HEK293 (cell line): ENCODE results near the gene CYB5B.

Experiments used
- CTCF ChIA-PET: fragments of 350-600 bp; formaldehyde crosslinking; extraction: SDS; loops from one replicate; lab custom pipeline; 2021; ENCODE audit warnings: antibody characterized with exemption; lab: Yijun Ruan, JAX
- POLR2A ChIA-PET: fragments of 300-600 bp; formaldehyde crosslinking; extraction: SDS; loops from one replicate; lab custom pipeline; 2020; ENCODE audit warnings: antibody characterized with exemption, inconsistent platforms; lab: Yijun Ruan, JAX
- H3K27ac ChIP-seq: fragments of 200-500 bp; sonication (Bioruptor generic); 2 replicates; pipeline ENCODE4 v1.5.1; 2014; ENCODE audit warnings: low read depth, low read length, control low read depth, inconsistent platforms; ENCODE audit errors: extremely low read depth
- H3K36me3 ChIP-seq, 2 experiments: fragments of 200-500 bp in 1 of 2; sonication (Bioruptor generic) in 1 of 2; 1 replicate in 1 of 2; 2 replicates in 1 of 2; pipeline ENCODE4 v1.5.1; 2014 to 2017; ENCODE audit warnings: inconsistent platforms in 2 of 2, low read length in 2 of 2; ENCODE audit not compliant: control insufficient read depth in 2 of 2, insufficient read depth in 1 of 2
- H3K4me1 ChIP-seq: fragments of 200-500 bp; sonication (Bioruptor generic); 2 replicates; pipeline ENCODE4 v1.5.1; 2014; ENCODE audit warnings: mild to moderate bottlenecking, low read length, inconsistent platforms; ENCODE audit not compliant: control insufficient read depth, insufficient read depth
- H3K4me3 ChIP-seq: 2 replicates; pipeline ENCODE4 v1.5.1; 2011; ENCODE audit warnings: low read depth, mild to moderate bottlenecking, control low read depth, low read length, moderate library complexity
- H3K9me3 ChIP-seq: fragments of 200-500 bp; sonication (Bioruptor generic); 2 replicates; pipeline ENCODE4 v1.5.1; 2014; ENCODE audit warnings: low read depth, low read length, inconsistent platforms; ENCODE audit not compliant: control insufficient read depth, insufficient read depth
- BCL11A ChIP-seq: fragments of 450-650 bp; formaldehyde crosslinking; IDR thresholded peaks from 2 replicates; pipeline ENCODE4 v1.5.1; 2016; ENCODE audit warnings: low read depth, missing biosample characterization, missing genetic modification characterization
- HIC1 ChIP-seq: fragments of 450-650 bp; formaldehyde crosslinking; IDR thresholded peaks from 2 replicates; pipeline ENCODE4 v1.5.1; 2016; ENCODE audit warnings: missing biosample characterization, missing genetic modification characterization
- HOXC10 ChIP-seq: sonication (generic); formaldehyde crosslinking; IDR thresholded peaks from 2 replicates; pipeline ENCODE4 v1.8.1; 2023; ENCODE audit warnings: mild to moderate bottlenecking, missing genetic modification reagents
- OSR2 ChIP-seq: fragments of 450-650 bp; formaldehyde crosslinking; IDR thresholded peaks from 2 replicates; pipeline ENCODE4 v1.5.1; 2016; ENCODE audit warnings: missing biosample characterization, missing genetic modification characterization
- REPIN1 ChIP-seq: fragments of 450-650 bp; formaldehyde crosslinking; IDR thresholded peaks from 2 replicates; pipeline ENCODE4 v1.5.1; 2017; ENCODE audit warnings: missing biosample characterization, missing genetic modification characterization, low read depth
- SP7 ChIP-seq: fragments of 450-650 bp; formaldehyde crosslinking; IDR thresholded peaks from 2 replicates; pipeline ENCODE4 v1.5.1; 2016; ENCODE audit warnings: missing biosample characterization, missing genetic modification characterization
- ZBTB11 ChIP-seq: fragments of 450-650 bp; formaldehyde crosslinking; conservative IDR thresholded peaks from 2 replicates; pipeline ENCODE4 v1.5.1; 2016; ENCODE audit warnings: low read depth, missing biosample characterization, missing genetic modification characterization
- ZBTB26 ChIP-seq: fragments of 450-650 bp; formaldehyde crosslinking; optimal IDR thresholded peaks from 2 replicates; pipeline ENCODE3; 2016; ENCODE audit warnings: missing biosample characterization, mild to moderate bottlenecking, missing genetic modification characterization
- ZBTB48 ChIP-seq: fragments of 450-650 bp; formaldehyde crosslinking; IDR thresholded peaks from 2 replicates; pipeline ENCODE4 v1.5.1; 2016; ENCODE audit warnings: missing biosample characterization, missing genetic modification characterization
- ZFP41 ChIP-seq: fragments of 450-650 bp; formaldehyde crosslinking; IDR thresholded peaks from 2 replicates; pipeline ENCODE4 v1.5.1; 2016; ENCODE audit warnings: missing biosample characterization, missing genetic modification characterization, borderline replicate concordance
- ZNF140 ChIP-seq: fragments of 450-650 bp; formaldehyde crosslinking; IDR thresholded peaks from 2 replicates; pipeline ENCODE4 v1.5.1; 2016; ENCODE audit warnings: missing biosample characterization, missing genetic modification characterization
- ZNF311 ChIP-seq: fragments of 450-650 bp; formaldehyde crosslinking; IDR thresholded peaks from 2 replicates; pipeline ENCODE4 v1.5.1; 2017; ENCODE audit warnings: missing biosample characterization, missing genetic modification characterization, borderline replicate concordance
- ZNF394 ChIP-seq: fragments of 450-650 bp; formaldehyde crosslinking; IDR thresholded peaks from 2 replicates; pipeline ENCODE4 v1.5.1; 2016; ENCODE audit warnings: missing biosample characterization, missing genetic modification characterization, mild to moderate bottlenecking, moderate library complexity, borderline replicate concordance
- ZNF433 ChIP-seq: fragments of 450-650 bp; formaldehyde crosslinking; IDR thresholded peaks from 2 replicates; pipeline ENCODE4 v1.5.1; 2016; ENCODE audit warnings: missing biosample characterization, missing genetic modification characterization, low read depth
- ZNF48 ChIP-seq: fragments of 450-650 bp; formaldehyde crosslinking; IDR thresholded peaks from 2 replicates; pipeline ENCODE4 v1.5.1; 2016; ENCODE audit warnings: missing biosample characterization, missing genetic modification characterization
- ZNF548 ChIP-seq: fragments of 450-650 bp; formaldehyde crosslinking; IDR thresholded peaks from 2 replicates; pipeline ENCODE4 v1.5.1; 2016; ENCODE audit warnings: missing biosample characterization, missing genetic modification characterization
- ZNF654 ChIP-seq: fragments of 450-650 bp; formaldehyde crosslinking; IDR thresholded peaks from 2 replicates; pipeline ENCODE4 v1.5.1; 2016; ENCODE audit warnings: low read depth, missing biosample characterization, missing genetic modification characterization
- TF ChIP-seq, protein P1 (sequence below): fragments of 450-650 bp; formaldehyde crosslinking; IDR thresholded peaks from 2 replicates; pipeline ENCODE4 v1.5.1; 2016; ENCODE audit warnings: missing biosample characterization, missing genetic modification characterization
- TF ChIP-seq, protein P2 (sequence below): fragments of 450-650 bp; formaldehyde crosslinking; IDR thresholded peaks from 2 replicates; pipeline ENCODE4 v1.5.1; 2017; ENCODE audit warnings: missing biosample characterization, mild to moderate bottlenecking, missing genetic modification characterization, moderate library complexity
- TF ChIP-seq, protein P3 (sequence below): fragments of 450-650 bp; formaldehyde crosslinking; IDR thresholded peaks from 2 replicates; pipeline ENCODE4 v1.5.1; 2016; ENCODE audit warnings: missing biosample characterization, missing genetic modification characterization

The CYB5B gene

DNA sequence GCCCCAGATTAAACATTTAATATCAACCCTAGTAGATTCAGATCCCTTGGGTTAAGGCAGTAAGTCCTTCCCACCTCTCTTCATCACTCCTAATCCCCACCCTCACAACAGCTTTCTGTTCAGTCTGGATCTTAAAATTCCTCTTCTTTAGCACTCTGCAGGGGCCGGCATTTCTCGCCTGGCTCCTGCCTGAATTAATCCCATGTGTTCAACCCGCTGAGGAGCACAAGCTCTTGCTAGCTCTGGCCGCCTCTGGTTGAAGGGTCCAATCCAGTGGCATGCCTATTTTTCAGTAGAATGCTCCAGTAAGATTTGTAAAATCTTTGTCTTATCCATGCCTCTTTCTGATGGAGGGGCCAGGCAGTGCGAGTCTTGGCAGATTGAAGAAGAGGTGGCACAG is 59.2 kb downstream of the CYB5B start:
- H3K27ac ChIP-seq, result no peak overlapping the region
- POLR2A ChIA-PET, result no interaction called here
- no peaks in the 10 kb centered on the region for H3K9me3 ChIP-seq
- 0 out of 2 replicates have a peak, but pooled peaks cover 3% of the 10 kb centered on the region for H3K4me1 ChIP-seq
- CTCF ChIA-PET, result no interaction called here
- H3K36me3 ChIP-seq, result no peaks in the 10 kb centered on the region
- no peak for TF ChIP-seq ZNF140 (tag by site-specific recombination)
- no peak for TF ChIP-seq ZBTB11
- TF ChIP-seq OSR2 (tag by site-specific recombination), result no peak
- TF ChIP-seq, protein P1, sequence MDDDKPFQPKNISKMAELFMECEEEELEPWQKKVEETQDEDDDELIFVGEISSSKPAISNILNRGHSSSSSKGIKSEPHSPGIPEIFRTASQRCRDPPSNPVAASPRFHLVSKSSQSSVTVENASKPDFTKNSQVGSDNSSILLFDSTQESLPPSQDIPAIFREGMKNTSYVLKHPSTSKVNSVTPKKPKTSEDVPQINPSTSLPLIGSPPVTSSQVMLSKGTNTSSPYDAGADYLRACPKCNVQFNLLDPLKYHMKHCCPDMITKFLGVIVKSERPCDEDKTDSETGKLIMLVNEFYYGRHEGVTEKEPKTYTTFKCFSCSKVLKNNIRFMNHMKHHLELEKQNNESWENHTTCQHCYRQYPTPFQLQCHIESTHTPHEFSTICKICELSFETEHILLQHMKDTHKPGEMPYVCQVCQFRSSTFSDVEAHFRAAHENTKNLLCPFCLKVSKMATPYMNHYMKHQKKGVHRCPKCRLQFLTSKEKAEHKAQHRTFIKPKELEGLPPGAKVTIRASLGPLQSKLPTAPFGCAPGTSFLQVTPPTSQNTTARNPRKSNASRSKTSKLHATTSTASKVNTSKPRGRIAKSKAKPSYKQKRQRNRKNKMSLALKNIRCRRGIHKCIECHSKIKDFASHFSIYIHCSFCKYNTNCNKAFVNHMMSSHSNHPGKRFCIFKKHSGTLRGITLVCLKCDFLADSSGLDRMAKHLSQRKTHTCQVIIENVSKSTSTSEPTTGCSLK, result no peak
- no peak overlapping the region for H3K4me3 ChIP-seq

- Histone ChIP-seq H3K36me3 (no peaks in the 10 kb centered on the region), H3K27ac (no peak overlapping the region), H3K9me3 (no peaks in the 10 kb centered on the region), H3K4me3 (no peak overlapping the region), H3K4me1 (0 out of 2 replicates have a peak, but pooled peaks cover 3% of the 10 kb centered on the region)
- CTCF ChIA-PET, result no interaction called here
- TF ChIP-seq ZNF48 (tag by site-specific recombination) (no peak), HOXC10 (CRISPR knock-in tag) (no peak), BCL11A (tag by site-specific recombination) (no peak), REPIN1 (no peak), ZNF394 (no peak)
- POLR2A ChIA-PET, result no interaction called here
These were observed 60.9 kb downstream of the CYB5B start for GRCh38 chr16:69485361-69485760.

GRCh38 chr16:69485816-69486215 is 61.4 kb downstream of the CYB5B start:
- Histone ChIP-seq H3K27ac (no peak overlapping the region), H3K4me1 (0 out of 2 replicates have a peak, but pooled peaks cover 3% of the 10 kb centered on the region), H3K9me3 (no peaks in the 10 kb centered on the region), H3K4me3 (no peak overlapping the region), H3K36me3 (no peaks in the 10 kb centered on the region)
- CTCF ChIA-PET, result no interaction called here
- TF ChIP-seq, protein P2, sequence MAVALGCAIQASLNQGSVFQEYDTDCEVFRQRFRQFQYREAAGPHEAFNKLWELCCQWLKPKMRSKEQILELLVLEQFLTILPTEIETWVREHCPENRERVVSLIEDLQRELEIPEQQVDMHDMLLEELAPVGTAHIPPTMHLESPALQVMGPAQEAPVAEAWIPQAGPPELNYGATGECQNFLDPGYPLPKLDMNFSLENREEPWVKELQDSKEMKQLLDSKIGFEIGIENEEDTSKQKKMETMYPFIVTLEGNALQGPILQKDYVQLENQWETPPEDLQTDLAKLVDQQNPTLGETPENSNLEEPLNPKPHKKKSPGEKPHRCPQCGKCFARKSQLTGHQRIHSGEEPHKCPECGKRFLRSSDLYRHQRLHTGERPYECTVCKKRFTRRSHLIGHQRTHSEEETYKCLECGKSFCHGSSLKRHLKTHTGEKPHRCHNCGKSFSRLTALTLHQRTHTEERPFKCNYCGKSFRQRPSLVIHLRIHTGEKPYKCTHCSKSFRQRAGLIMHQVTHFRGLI (tag by site-specific recombination), result no peak
- TF ChIP-seq ZNF654, result no peak
- TF ChIP-seq ZNF548 (tag by site-specific recombination), result no peak
- TF ChIP-seq, protein P3, sequence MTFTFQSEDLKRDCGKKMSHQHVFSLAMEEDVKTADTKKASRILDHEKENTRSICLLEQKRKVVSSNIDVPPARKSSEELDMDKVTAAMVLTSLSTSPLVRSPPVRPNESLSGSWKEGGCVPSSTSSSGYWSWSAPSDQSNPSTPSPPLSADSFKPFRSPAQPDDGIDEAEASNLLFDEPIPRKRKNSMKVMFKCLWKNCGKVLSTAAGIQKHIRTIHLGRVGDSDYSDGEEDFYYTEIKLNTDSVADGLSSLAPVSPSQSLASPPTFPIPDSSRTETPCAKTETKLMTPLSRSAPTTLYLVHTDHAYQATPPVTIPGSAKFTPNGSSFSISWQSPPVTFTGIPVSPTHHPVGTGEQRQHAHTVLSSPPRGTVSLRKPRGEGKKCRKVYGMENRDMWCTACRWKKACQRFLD, result no peak
- no peak for TF ChIP-seq SP7 (tag by site-specific recombination)
- no peak for TF ChIP-seq ZNF311 (tag by site-specific recombination)
- TF ChIP-seq ZBTB26 (tag by site-specific recombination), result no peak
- no peak for TF ChIP-seq ZFP41 (tag by site-specific recombination)
- no peak for TF ChIP-seq HIC1 (tag by site-specific recombination)
- no peak for TF ChIP-seq ZBTB48 (tag by site-specific recombination)
- TF ChIP-seq OSR2 (tag by site-specific recombination), result no peak
- no peak for TF ChIP-seq ZNF433 (tag by site-specific recombination)
- POLR2A ChIA-PET, result no interaction called here
